Spleen (tissue), 7 donors: Measurements from ENCODE around the gene IL18.

Experiments used
- CTCF ChIP-seq, 11 experiments: fragments of 200-600 bp in 7 of 11; fragments of 450-650 bp in 4 of 11; sonication (generic) in 4 of 11; IDR thresholded peaks in 8 of 11; conservative IDR thresholded peaks in 3 of 11; 1 replicate in 7 of 11; 2 replicates in 4 of 11; pipeline versions ENCODE4 v1.4.0 to v1.8.0; 2016 to 2021; ENCODE audit warnings: antibody characterized with exemption in 11 of 11, inconsistent platforms in 4 of 11, mild to moderate bottlenecking in 1 of 11
- POLR2AphosphoS5 ChIP-seq, 3 donors: sonication (generic); formaldehyde crosslinking; IDR thresholded peaks; one replicate each; pipeline ENCODE4 v1.5.1; 2017; ENCODE audit warnings: antibody characterized with exemption in 3 of 3
- donor health status: DM: no; HTN: no; CAD: no; lungs with moderate emphysema.
- donor health status: DM: no; HTN: no; CAD: no.
- donor health status: DM: no; HTN: no; CAD: no.

- no peak for TF ChIP-seq CTCF (IDR thresholded peaks at IDR 0.05 in 8 of 11, conservative IDR thresholded peaks at IDR 0.05 in 3 of 11)
- TF ChIP-seq POLR2AphosphoS5 (IDR thresholded peaks at IDR 0.05) = no peak
Measured at GRCh38 chr11:112212290-112212689, 48.4 kb upstream of the IL18 start.
